Stimulated activated CD4-positive, alpha-beta T cell treated with anti-CD3 and anti-CD28 coated beads, Interleukin-15, amount 100 ng/mL, for 48 hours (primary cell): ENCODE measurements around the gene CACNG1.

Source experiments
- DNase-seq, 2 donors: peaks; one replicate each; pipeline ENCODE4 v3.0.0-alpha.2; 2020; ENCODE audit warnings: low read depth in 2 of 2

CACNG1 gene, protein sequence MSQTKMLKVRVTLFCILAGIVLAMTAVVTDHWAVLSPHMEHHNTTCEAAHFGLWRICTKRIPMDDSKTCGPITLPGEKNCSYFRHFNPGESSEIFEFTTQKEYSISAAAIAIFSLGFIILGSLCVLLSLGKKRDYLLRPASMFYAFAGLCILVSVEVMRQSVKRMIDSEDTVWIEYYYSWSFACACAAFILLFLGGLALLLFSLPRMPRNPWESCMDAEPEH

DNA sequence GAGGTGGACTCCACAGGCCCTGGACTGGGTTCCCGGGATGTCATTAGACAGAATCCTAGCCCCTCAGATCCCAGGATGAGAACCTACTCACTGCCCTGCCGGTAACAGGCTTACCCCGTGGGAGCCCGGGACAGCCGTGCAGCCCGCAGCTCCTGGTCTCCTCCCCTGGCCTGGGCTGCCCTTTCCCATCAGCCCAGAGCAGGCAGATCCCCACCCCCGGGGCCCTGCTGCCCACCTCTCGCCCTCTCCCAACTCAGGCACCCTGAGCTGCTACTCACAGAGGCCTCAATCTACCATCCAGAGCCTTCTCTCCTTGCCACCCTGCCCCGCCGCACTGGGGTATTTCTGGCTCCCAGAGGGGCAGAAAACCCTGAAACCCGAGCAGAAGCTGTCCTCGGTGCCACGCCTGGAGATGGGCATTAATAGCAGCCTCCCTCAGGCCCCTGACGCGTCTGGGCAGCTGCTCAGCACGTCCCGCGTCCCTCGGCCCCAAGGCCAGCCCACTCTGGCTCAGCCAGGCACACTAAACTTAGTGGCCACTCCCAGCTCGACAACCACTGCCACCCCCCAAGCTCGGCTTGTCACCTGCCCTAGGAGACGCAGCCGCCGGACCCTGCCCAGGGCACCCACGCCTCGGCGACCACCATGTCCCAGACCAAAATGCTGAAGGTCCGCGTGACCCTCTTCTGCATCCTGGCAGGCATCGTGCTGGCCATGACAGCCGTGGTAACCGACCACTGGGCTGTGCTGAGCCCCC is at the start of gene CACNG1:
TSS of gene CACNG1 (plus strand) at position 539 of the 757 bp plus-strand sequence. CDS start at position 646, 107 bp downstream.
- DNase-seq: no peak

DNA sequence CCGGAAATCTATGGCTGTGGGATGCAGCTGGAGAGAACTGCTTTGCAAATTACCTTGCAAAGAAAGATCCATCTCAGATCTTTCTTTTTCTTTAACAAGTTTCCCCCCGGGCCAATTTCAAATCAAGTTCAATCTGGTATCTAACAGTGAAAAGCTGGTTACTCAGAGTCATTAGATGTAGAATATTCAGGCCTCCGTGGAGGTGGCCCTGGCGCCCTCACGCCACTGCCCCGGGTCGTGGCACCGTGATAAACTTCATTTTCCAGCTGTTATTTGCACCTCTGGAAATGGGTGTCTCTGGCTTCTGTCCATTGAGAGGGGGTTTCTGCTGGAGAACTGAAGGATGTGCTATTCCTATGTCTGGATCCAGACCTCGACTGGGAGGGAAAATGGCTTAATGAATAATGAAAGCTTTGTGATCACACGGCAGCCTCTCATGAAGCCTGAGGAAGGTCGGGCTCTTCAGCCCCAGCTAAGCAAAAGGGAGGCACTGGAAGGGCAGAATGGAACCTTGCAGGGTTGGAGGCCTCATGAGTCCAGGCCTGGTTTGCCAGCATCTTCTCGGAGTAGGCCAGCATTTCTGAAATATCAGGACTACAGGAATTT is 49.3 kb upstream of the CACNG1 start:
- no peak for DNase-seq

DNA sequence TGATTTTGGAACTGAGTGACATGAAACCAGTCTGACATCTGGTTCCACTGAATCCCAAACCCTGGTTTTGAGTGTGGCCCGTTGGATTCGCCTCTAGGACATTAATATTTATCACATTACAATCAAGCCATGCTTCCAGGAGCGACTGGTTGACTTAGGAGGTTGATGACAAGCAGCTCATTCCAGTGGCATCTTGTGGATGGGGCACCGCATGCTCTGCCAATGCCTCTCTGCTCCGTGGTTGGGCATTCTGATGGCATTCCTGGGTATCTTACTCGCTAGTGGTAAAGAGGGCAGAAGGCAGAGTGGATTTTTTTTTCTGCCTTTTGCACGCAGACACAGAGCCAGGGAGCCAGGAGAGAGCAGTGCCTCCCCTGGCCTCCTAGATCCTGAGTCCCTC is 48.4 kb upstream of the CACNG1 start:
- no peak for DNase-seq

DNA sequence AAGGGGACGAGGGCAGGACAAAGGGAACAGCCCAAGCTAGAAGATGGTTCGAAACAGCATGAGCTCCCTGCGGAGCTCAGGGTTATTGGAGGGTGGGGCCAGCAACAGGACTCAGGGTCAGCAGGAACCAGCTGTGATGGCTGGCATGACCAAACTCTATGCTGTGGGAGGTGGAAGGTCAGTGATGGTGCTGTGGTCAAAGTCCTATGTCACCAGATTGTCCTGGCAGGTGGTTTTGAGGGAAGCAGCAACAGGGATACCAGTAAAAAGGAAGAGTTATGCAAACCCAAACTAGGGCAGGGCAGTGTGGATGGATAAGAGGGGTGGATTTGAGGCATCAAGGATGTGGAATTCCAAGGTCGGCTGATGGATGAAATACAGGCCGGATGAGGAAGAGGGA is 47.4 kb upstream of the CACNG1 start:
- DNase-seq: no peak

DNA sequence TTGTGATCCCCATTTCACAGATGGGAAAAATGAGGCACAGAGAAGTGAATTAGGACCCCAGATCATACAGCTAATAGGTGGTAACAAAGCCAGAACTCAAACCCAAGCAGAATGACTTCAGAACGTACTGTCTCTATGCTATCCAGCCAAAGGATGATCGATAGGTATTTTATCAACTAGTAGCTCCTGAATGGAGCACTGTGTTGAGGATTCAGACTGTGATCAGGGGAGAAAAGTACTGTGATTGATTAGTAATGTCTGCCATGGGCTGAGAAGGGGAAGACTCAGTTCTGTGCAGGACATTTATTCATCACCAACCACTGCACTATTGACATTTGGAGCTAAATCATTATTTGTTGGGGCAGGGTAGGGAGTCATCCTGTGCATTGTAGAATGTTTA is 41.1 kb upstream of the CACNG1 start:
- no peak for DNase-seq

DNA sequence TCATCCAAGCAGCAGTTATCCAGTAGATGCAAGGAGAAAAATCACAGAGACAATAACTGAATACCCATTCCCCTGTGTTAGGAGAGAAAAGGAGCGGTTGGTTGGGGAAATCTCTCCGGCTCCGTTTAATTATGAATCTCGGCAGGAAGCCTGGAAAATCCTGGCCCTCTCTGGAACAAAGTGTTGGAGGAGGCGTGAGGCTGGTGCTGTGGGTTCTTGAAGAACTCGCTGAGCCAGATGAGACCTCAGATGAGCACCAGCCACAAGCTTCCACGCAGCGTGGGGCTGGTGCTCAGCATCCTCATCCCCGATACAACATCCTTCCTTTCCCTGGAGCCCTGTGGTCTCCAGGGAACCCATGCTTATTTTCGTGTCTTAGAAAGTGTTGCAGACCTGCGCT is 40.2 kb upstream of the CACNG1 start:
- no peak for DNase-seq

DNA sequence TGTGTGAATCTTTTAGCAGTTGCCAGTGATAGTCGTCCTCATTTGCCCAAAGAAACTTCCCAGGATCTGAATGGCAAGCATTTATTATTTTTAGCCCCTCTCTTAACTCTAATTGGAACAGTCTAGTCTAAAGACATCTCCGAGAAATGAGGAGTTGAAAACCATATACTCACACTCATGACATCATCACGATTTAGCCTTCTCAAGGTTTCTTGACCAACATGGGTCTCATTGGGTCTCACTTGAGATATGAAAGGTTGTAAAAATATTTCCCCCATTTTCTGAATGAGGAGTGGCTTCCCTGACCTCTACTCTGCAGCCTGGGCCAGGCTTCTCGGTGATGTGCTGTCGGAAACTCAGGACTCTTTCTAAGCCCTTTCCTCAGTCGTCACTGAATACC is 37.1 kb upstream of the CACNG1 start:
- DNase-seq: no peak

DNA sequence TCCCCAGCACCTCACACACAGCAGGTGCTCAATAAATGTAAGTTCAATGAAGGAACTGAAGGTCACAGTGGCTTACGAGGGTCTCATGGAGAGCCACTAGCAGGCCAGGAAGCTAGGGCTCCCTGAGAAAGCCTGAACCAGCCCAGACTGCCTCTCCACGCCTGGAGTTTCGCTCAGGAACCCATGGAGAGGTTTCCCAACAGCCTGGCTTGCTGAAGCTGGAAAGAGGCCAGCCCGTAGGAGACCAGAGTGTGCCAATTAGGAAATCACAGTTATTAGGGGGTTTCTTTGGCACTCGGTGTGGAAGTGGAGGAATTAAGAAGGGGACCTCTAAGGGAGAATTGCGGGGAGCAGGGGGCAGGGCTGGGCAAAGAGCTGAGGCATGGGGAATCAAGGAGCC is 36.3 kb upstream of the CACNG1 start:
- no peak for DNase-seq

DNA sequence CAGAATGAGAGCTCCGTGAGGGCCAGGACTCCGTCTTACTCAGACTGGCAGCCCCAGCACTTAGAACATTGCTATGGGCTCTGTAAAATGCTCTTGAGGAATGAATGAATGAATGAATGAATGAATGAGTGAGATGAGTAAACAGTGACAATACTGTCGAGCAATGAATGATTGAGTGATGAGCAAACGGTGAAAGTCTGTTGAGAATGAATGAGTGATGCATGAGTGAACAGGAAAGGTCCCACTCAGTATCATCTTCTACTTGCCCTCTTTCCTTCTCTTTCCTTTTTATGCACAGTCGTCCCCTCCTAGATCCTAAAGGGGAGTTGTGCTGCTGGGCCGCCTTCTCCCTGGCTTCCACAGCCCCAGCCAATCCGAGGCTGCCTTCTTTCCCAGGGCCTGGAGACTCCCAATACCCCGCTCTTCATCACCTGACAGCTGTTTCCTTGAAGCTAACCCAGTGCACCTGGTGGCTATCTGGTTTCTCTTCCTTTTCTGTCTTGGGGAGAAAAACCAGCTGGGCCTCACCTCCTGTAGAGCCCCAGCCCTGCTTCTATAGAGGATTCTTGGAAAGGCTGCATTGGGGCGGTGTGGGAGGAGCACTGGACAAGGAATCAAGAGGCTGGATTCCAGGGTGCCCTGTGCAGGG is 32.7 kb upstream of the CACNG1 start:
- no peak for DNase-seq

DNA sequence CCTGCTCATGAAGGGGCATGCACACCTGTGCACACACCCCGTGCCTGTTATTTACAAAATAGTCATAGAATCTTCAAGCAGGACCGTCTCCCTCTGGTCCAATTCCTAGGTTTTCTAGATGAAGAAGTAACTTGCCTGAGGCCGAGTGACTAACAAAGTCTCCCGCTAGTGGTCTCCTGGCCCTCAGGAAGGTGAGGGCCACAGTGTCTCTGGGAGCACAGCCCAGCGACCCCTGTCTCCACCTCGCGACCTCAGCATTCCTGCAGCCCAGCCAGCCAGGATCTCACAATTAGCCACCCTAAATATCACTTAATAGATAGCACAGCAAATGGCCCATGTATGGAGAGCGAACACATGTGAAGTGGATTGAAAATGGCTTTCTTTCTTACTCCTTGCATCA is 30.5 kb upstream of the CACNG1 start:
- DNase-seq: no peak

DNA sequence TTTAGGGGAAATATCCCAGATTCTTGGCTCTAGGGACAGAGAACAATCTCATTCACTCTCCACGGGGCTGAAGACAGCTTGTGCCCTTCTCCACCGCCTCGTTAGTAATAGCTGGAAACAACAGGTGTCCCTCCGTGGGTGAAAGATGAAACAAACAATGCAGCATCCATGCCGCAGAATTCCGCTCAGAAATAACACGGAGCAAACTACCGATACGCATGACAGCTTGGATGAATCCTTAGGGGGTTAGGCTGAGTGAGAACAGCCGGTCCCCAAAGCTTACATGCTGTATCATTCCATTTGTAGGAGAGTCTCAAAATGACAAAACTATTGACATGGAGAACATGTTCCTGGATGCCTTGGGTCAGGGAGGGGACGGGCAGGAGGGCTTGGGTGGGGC is 29.4 kb upstream of the CACNG1 start:
- no peak for DNase-seq

DNA sequence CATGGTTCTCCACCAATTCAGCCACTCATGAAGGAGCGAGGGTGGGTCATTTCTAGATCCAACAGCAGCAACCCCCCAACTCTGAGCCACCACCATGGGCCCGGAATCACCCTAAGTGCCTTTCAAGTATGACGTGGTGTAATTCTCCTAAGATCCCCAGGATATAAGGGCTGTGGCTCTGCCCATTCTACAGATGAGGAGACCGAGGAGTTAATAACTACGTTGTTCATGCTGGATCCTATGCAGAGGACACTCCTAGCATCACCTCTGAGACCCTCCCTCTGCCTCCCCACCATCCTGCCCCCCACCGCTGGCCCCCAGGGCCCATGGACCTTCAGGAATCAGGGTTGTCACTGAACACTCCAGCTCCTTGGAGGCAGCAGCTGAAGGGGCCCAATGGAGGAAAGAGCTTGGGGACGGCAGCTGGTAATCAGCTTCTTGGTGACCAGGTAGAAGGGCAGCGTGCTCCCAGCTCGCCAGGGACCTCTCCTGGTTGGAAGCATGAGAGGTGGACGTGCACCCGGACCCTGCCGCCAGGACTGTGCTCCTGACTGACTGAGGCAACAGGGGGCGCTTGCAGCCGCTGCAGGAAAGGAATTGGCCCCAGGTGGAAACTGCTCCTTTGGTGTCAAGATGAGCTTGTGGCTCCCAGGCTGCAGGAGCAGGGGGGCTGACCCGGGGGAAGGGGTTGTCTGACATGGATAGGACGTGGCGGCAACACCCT is 28.2 kb upstream of the CACNG1 start:
- no peak for DNase-seq

DNA sequence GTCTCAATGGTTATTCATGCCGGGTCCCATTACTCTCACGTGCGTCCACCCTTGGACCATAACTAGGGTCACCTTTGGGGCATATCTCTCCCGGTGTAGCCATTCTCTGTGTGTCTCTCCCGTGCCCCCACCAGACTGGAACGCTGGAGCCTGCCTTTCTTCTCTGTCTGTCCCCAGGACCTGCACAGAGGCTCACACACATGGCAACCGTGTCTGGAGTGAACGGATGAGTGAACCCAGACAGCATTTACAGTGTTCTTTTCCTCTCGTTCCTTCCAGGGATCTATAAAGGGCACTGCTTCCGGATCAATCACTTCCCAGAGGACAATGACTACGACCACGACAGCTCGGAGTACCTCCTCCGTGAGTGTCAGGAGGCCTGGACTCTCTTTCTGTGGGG is 26.4 kb upstream of the CACNG1 start:
- no peak for DNase-seq

DNA sequence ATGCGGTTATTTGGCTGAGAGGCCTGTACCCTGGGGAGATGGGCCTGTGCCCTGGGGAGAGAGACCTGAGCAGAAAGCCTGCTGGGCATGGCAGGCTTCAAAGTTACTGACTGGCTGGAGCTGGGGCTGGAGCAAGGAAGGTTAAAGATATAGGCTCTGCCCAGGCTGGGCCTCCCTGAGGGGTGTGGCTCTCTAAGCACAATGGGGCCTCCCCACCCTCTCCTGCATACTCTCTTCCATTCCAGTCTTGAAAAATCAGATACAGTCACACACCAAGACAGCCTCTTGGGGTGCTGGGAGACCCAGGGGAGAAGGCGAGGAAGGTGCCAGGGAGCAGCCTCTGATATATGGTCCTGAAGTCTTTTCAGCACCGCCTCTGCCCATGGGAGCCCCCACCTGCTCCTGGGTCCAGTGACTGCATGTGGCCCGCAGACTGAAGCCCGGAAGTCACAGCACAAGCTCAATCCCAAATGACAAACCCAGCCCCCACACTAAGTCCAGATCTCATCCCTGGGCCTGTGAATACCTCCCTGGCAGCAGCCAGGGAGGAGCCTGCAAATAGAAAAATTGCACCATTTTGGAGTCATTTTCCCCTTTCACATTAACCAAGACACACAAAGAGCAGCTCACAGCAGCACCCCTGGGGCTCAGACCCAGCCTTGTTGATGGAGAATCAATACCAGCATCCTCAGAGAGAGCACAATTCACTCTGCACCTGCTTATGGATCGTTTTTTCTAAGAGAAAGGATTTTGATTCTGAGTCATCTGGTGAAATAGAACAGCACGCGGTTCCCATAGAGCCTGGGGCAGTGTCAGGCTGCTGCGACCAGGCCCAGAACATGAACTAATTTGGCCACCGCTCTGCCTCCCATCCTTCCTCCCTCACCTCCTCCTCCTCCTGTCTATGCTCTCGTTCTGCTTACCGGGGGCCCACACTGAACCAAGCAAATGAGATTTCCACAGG is 25.6 kb upstream of the CACNG1 start:
- no peak for DNase-seq

DNA sequence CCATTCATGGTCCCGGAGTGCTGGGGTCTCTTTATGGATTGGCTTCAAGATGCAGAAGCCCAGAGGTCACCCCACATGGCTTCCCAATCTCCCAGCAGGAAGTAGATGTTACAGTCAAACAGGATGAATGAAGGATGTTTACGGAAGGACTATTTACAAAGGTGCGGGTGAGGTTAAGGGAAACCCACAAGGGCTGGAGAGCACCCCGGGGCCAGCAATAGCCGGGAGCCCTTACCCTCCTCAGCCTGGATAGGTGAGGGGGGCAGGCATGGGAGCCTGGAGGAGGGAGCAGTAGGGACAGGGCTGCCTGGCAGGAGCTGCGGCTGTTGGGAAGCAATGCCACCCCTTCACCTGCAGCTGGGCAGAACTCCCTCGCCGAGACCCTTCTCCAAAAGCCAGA is 24.5 kb upstream of the CACNG1 start:
- DNase-seq: no peak

DNA sequence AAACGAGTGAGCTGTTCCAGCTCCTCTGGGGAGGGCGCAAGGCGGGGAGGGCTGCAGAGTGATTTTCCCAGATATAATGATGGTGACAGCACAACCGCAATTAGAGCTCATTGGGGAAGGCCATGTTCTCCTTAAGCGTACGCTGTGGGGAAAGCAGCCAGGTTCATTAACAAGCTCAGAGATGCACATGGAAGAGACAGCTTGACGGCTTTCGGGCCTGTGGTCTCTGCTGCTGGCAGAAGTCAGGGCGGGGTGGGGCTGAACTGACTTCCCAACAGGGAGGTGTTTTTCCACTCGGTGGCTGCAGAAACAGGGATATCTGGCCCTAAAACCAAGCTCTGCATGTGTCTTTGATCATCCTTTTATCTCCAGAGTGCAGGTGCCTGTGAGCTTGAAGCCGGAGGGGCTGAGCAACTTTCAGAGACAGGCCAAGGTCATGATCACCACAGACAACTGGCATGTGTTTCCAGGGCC is 24.0 kb upstream of the CACNG1 start:
- no peak for DNase-seq

DNA sequence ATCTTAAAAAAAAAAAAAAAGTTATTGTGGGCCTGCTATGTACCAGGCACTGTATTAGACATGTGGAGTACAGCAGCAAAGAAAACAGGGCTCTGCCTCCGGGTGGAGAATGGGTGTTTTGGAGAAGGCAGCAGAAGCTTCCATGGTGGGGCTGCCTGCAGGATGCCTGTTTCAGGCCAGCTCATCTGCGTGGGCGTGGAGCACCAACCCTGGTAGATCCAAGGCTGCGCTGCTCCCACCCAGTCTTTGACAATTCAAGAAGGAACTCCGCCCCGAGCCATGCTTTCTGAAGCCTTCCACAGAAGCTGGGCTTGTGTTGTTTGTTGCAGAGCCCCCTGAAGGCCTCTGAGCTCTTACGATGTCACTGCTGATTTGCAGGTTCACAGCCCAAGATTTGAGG is 23.2 kb upstream of the CACNG1 start:
- no peak for DNase-seq

DNA sequence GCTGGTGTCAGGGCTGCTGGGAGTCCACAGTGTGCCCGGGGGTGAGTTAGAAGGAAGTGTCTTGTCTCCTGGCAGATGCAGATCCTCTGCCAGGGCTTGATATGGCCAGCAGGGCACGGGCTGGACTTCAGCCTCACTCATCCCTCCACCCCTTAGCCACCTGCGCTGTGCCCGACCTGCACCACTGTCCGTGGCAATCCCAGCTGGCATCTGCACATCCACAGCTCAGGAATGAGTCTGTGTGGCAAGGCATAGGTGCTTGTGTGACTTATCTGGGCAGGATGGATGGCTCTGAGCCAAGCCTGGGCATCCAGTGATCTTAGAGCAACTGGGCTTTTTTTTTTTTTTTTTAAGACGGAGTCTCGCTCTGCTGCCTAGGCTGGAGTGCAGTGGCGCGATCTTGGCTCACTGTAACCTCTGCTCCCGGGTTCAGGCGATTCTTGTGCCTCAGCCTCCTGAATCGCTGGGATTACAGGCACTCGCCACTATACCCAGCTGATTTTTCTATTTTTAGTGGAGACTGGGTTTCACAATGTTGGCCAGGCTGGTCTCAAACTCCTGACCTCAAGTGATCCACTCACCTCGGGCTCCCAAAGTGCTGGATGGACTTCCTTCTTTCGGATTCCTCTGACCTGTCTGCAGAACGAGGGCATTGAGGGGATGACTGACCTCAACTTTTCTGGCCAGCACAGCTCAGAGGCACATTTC is 22.5 kb upstream of the CACNG1 start:
- DNase-seq: no peak

DNA sequence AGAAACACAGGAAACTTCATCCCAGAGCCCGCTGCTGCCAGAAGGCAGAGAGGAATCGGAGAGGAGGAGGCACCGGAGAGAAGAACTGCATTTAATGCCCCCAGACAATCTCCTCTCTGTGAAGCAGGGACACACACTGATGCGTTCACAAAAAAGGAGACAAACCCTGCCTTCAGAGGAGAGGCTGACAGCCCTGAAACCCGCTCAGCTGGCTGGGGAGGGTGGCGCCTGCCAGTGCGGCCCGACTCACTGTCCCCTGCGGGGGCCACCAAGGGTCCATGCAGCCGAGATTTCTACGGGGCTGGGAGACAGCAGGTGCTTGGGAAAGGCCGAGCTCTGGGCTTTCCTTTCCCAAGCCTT is 21.9 kb upstream of the CACNG1 start:
- DNase-seq: no peak

DNA sequence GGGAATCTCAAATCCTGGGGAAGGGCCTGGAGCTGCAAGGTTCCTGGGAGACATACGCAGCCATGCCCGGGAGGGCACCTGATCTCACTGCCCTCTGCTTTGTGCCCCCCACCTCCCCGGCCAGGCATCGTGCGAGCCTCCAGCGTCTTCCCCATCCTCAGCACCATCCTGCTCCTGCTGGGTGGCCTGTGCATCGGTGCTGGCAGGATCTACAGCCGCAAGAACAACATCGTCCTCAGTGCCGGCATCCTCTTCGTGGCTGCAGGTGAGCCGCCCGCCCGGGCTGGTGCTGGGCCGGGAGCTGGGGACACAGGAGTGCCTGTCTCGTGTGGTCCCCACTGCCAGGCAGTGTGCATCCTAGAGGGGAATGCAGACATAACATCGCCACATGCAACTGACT is 19.6 kb upstream of the CACNG1 start:
- no peak for DNase-seq
